Erythroblast (primary cell): Measurements from ENCODE around the gene TSHZ3.

ENCODE experiments used
- GATA1 ChIP-seq: IDR thresholded peaks from 2 replicates; pipeline ENCODE4 v1.6.1; 2011; ENCODE audit warnings: low read depth, mild to moderate bottlenecking, control low read depth, low read length, moderate library complexity
- POLR2A ChIP-seq: IDR thresholded peaks from 2 replicates; pipeline ENCODE4 v1.6.1; 2011; ENCODE audit warnings: mild to moderate bottlenecking, low read length

GRCh38 chr19:31300422-31300821 is 48.8 kb downstream of the TSHZ3 start:
- TF ChIP-seq POLR2A (no peak), GATA1 (no peak)
